ENCODE measurements around the gene OR2J3. TPM values are rescaled to one million over a fixed set of nuclear protein-coding genes. Genes with fewer than 3 reads are reported as not detected.

The OR2J3 gene
- total RNA-seq (2021; fragmentation: NEBNext Ultra II Directional; extraction: Animal tissue kit (Norgen Biotek cat#: 25700)), result not detected in 2 replicates
- polyA plus RNA-seq (2011; rRNA removed), result 0.03 TPM in 1 of 2 replicates, not detected in the other
- polyA plus RNA-seq (2011; cell fraction: cytosol; rRNA removed), result not detected
- 0.11 TPM for polyA plus RNA-seq (2011; cell fraction: nucleus; rRNA removed)
- not detected in 4 replicates for polyA plus RNA-seq (2012, experiment 1 of 2)
- not detected for polyA plus RNA-seq (2012, experiment 2 of 2)
- polyA plus RNA-seq (2013, experiment 1 of 2), result 0.06 TPM
- not detected for polyA plus RNA-seq (2013, experiment 2 of 2)
- 0.69 and 1.6 TPM in 2 replicates for polyA minus RNA-seq (2011; rRNA and poly(A)+ RNA removed)
- not detected for polyA minus RNA-seq (2011; cell fraction: cytosol; rRNA and poly(A)+ RNA removed)
- 0.90 TPM for polyA minus RNA-seq (2011; cell fraction: nucleus; rRNA and poly(A)+ RNA removed)
- long read RNA-seq, experiment 1, result 0 reads
- long read RNA-seq, experiment 2, result 0 reads

GRCh38 chr6:29107758-29108157, at the start of gene OR2J3:
OR2J3 (plus strand) TSS chr6:29108058; CDS start chr6:29111891, 3,833 bp downstream.
- POLR2A ChIA-PET (ENCODE audit: partially characterized antibody), result no interaction called here
- DNase-seq (ENCODE audit: low read depth in 1 of 2, low spot score in 2 of 2), result no peak
- no peak within 1 kb of the TSS for H3K18ac ChIP-seq (ENCODE audit: extremely low read depth, low read length)
- no peak within 1 kb of the TSS for H3K4me3 ChIP-seq (ENCODE audit: extremely low read depth in 1 of 4, insufficient read depth in 2 of 4, low read depth in 3 of 4, low read length in 4 of 4)
- no peak within 1 kb of the TSS for H2BK12ac ChIP-seq (ENCODE audit: low read depth, low read length)
- TF ChIP-seq BRCA1 (IDR thresholded peaks at IDR 0.05; ENCODE audit: low read depth, low read length) (no peak), CTCF (IDR thresholded peaks at IDR 0.05; ENCODE audit: control extremely low read depth in 1 of 3, insufficient read depth in 1 of 3, low read depth in 1 of 3, low read length in 3 of 3) (no peak), SRF (IDR thresholded peaks at IDR 0.05; ENCODE audit: low read depth, low read length) (no peak), POLR2A (IDR thresholded peaks at IDR 0.05; ENCODE audit: control extremely low read depth in 1 of 2, low read depth in 2 of 2, low read length in 2 of 2) (no peak), TAF7 (optimal IDR thresholded peaks at IDR 0.05; ENCODE audit: borderline replicate concordance, low read depth, low read length) (no peak), SIN3A (conservative IDR thresholded peaks at IDR 0.05 in 1 of 2, IDR thresholded peaks at IDR 0.05 in 1 of 2; ENCODE audit: low read depth in 1 of 2, low read length in 2 of 2) (no peak), TAF1 (IDR thresholded peaks at IDR 0.05; ENCODE audit: low read depth, low read length) (no peak), SIX5 (IDR thresholded peaks at IDR 0.05; ENCODE audit: low read depth, low read length) (no peak)
- no peak within 1 kb of the TSS for H4K8ac ChIP-seq (ENCODE audit: extremely low read depth, insufficient read depth, low read length)
- H3K14ac ChIP-seq (ENCODE audit: insufficient read length), result no peak within 1 kb of the TSS
- H2BK5ac ChIP-seq (ENCODE audit: low read depth, low read length), result no peak within 1 kb of the TSS
- no peak within 1 kb of the TSS for H2AK5ac ChIP-seq (ENCODE audit: low read depth, low read length)
- H3K4ac ChIP-seq (replicated peaks; ENCODE audit: insufficient read length, low read depth, low read length), result no peak within 1 kb of the TSS
- H2AFZ ChIP-seq (ENCODE audit: low read length), result no peak within 1 kb of the TSS
- H3K23ac ChIP-seq (ENCODE audit: insufficient read length), result no peak within 1 kb of the TSS
- no peak for FAIRE-seq
- H2BK120ac ChIP-seq (replicated peaks; ENCODE audit: low read depth, low read length), result no peak within 1 kb of the TSS
- no peak within 1 kb of the TSS for H3K56ac ChIP-seq (replicated peaks; ENCODE audit: insufficient read length, low read depth, low read length)
- no peaks in the 10 kb centered on the region for H3K36me3 ChIP-seq (ENCODE audit: control insufficient read depth in 2 of 4, insufficient read depth in 4 of 4, low read length in 3 of 4)
- H3K27me3 ChIP-seq (replicated peaks in 1 of 4; ENCODE audit: control insufficient read depth in 3 of 4, extremely low read depth in 1 of 4, insufficient read depth in 3 of 4, low read length in 3 of 4), result no peaks in the 10 kb centered on the region
- WGBS, 2 experiments (ENCODE audit: extremely low coverage in 1 of 2, insufficient coverage in 1 of 2, insufficient read length in 1 of 2, insufficient replicate concordance in 2 of 2, low coverage in 1 of 2, low lambda C conversion rate in 2 of 2, missing lambda C conversion rate in 1 of 2), result 80% methylated on average over 1 of the region's 1 CpG; no CpG with 5 or more reads in 1 of the 2 experiments
- no peaks in the 10 kb centered on the region for H3K79me1 ChIP-seq (ENCODE audit: low read depth, low read length)
- no peaks in the 10 kb centered on the region for H3K4me1 ChIP-seq (replicated peaks in 1 of 4; ENCODE audit: control insufficient read depth in 3 of 4, insufficient read depth in 4 of 4, low read length in 3 of 4)
- no peaks in the 10 kb centered on the region for H4K20me1 ChIP-seq (replicated peaks in 1 of 2; ENCODE audit: control insufficient read depth in 1 of 2, insufficient read depth in 2 of 2, low read length in 2 of 2)
- no peak within 1 kb of the TSS for H2BK15ac ChIP-seq (ENCODE audit: low read length)
- no peak within 1 kb of the TSS for H4K91ac ChIP-seq (replicated peaks; ENCODE audit: insufficient read length, low read length)
- no peak within 1 kb of the TSS for H2BK20ac ChIP-seq (ENCODE audit: low read length)
- H3K4me2 ChIP-seq (ENCODE audit: insufficient read depth in 1 of 2, low read depth in 2 of 2, low read length in 2 of 2), result no peak within 1 kb of the TSS
- CTCF ChIA-PET (ENCODE audit: partially characterized antibody), result interaction anchor here (0.9 kb wide), 1 partner anchor 76 kb away, joined by 3 read pairs; no protein-coding TSS in a partner anchor
- H3K9ac ChIP-seq (replicated peaks in 1 of 4; ENCODE audit: extremely low read depth in 1 of 4, low read depth in 3 of 4, low read length in 3 of 4), result no peak within 1 kb of the TSS
- H3K9me3 ChIP-seq (ENCODE audit: insufficient read depth in 2 of 2, low read depth in 1 of 2, low read length in 1 of 2), result no peaks in the 10 kb centered on the region
- no peaks in the 10 kb centered on the region; the same call in 1 of the 2 replicates for H3K23me2 ChIP-seq (ENCODE audit: low read depth, low read length)
- no peaks in the 10 kb centered on the region for H3K79me2 ChIP-seq (ENCODE audit: control insufficient read depth in 1 of 2, insufficient read depth in 2 of 2, low read length in 2 of 2)
- H4K5ac ChIP-seq (ENCODE audit: insufficient read length, low read depth, low read length), result no peak within 1 kb of the TSS
- no peak within 1 kb of the TSS for H3K27ac ChIP-seq (ENCODE audit: low read depth, low read length)
